ENCODE measurements around the gene P3H2.

The P3H2 gene

GRCh38 chr3:190013943-190014924 lies 106.5 kb downstream of the P3H2 start:
- no peak for DNase-seq

GRCh38 chr3:190012784-190013183 lies 107.9 kb downstream of the P3H2 start:
- no peak for DNase-seq

GRCh38 chr3:190012314-190012782 lies 108.3 kb downstream of the P3H2 start:
- DNase-seq: no peak

- DNase-seq: no peak
Measured at GRCh38 chr3:190010486-190010885, 110.2 kb downstream of the P3H2 start.

GRCh38 chr3:190009614-190010013 lies 111.1 kb downstream of the P3H2 start:
- DNase-seq: no peak

- DNase-seq: no peak
Measured at GRCh38 chr3:190008432-190008831, 112.3 kb downstream of the P3H2 start.

GRCh38 chr3:190005343-190006113 lies 115.2 kb downstream of the P3H2 start:
- no peak for DNase-seq

GRCh38 chr3:190004656-190005055 lies 116.0 kb downstream of the P3H2 start:
- DNase-seq: no peak

GRCh38 chr3:190003681-190004123 lies 117.0 kb downstream of the P3H2 start:
- DNase-seq: no peak

- DNase-seq: no peak
Measured at GRCh38 chr3:190003068-190003467, 117.6 kb downstream of the P3H2 start.

GRCh38 chr3:190001426-190001825 lies 119.3 kb downstream of the P3H2 start:
- no peak for DNase-seq

GRCh38 chr3:190000861-190001196 lies 119.9 kb downstream of the P3H2 start:
- no peak for DNase-seq

GRCh38 chr3:190000187-190000860 lies 120.4 kb downstream of the P3H2 start:
- DNase-seq: no peak

- DNase-seq: no peak
Measured at GRCh38 chr3:189999718-190000117, 121.0 kb downstream of the P3H2 start.

GRCh38 chr3:189995129-189995528 lies 125.6 kb downstream of the P3H2 start:
- DNase-seq: no peak

- DNase-seq: no peak
Measured at GRCh38 chr3:189990826-189991225, 129.9 kb downstream of the P3H2 start.

- no peak for DNase-seq
Measured at GRCh38 chr3:189988854-189989253, 131.8 kb downstream of the P3H2 start.

- DNase-seq: no peak
Measured at GRCh38 chr3:189988322-189988721, 132.4 kb downstream of the P3H2 start.

- no peak for DNase-seq
Measured at GRCh38 chr3:189985948-189986347, 134.7 kb downstream of the P3H2 start.

- DNase-seq: no peak
Measured at GRCh38 chr3:189983612-189984011, 137.1 kb downstream of the P3H2 start.

- no peak for DNase-seq
Measured at GRCh38 chr3:189982321-189982945, 138.3 kb downstream of the P3H2 start.

- no peak for DNase-seq
Measured at GRCh38 chr3:189981668-189982067, 139.0 kb downstream of the P3H2 start.

GRCh38 chr3:189978753-189979152 lies 141.9 kb downstream of the P3H2 start:
- no peak for DNase-seq
